OCI-LY1 (cell line): ENCODE data around the gene EXOC6.

Source experiments
- H2AFZ ChIP-seq: fragments of 200-600 bp; sonication (generic), shearing (Covaris generic); 2 replicates; pipeline ENCODE4 v1.6.0; 2014; ENCODE audit warnings: antibody characterized with exemption, mild to moderate bottlenecking, low read length
- H3F3A ChIP-seq: fragments of 200-600 bp; sonication (generic), shearing (Covaris generic); 2 replicates; pipeline ENCODE4 v1.6.0; 2014; ENCODE audit warnings: mild to moderate bottlenecking, antibody characterized with exemption, low read length, moderate library complexity; ENCODE audit not compliant: insufficient read depth
- H3K27ac ChIP-seq: fragments of 200-600 bp; sonication (generic); 2 replicates; pipeline ENCODE4 v1.5.1; 2014; ENCODE audit warnings: low read length, mixed run types, mild to moderate bottlenecking, low read depth; ENCODE audit not compliant: poor library complexity, severe bottlenecking
- H3K27me3 ChIP-seq: fragments of 200-600 bp; sonication (generic); 2 replicates; pipeline ENCODE4 v1.6.0; 2014; ENCODE audit warnings: antibody characterized with exemption, mild to moderate bottlenecking, low read length, moderate library complexity; ENCODE audit not compliant: insufficient read depth
- H3K36me3 ChIP-seq: fragments of 200-600 bp; sonication (generic); 2 replicates; pipeline ENCODE4 v1.6.1; 2014; ENCODE audit warnings: mild to moderate bottlenecking, antibody characterized with exemption, low read length, moderate library complexity, mixed read lengths; ENCODE audit not compliant: insufficient read depth
- H3K4me1 ChIP-seq: fragments of 200-600 bp; sonication (generic); 2 replicates; pipeline ENCODE4 v1.5.1; 2014; ENCODE audit warnings: mild to moderate bottlenecking, low read length, moderate library complexity; ENCODE audit not compliant: insufficient read depth, severe bottlenecking
- H3K4me2 ChIP-seq: fragments of 200-600 bp; sonication (generic), shearing (Covaris generic); 2 replicates; pipeline ENCODE4 v1.6.1; 2014; ENCODE audit warnings: low read length
- H3K4me3 ChIP-seq: fragments of 200-600 bp; sonication (generic); 2 replicates; pipeline ENCODE4 v1.5.1; 2014; ENCODE audit warnings: low read length, low read depth, mild to moderate bottlenecking, mixed read lengths; ENCODE audit not compliant: poor library complexity, severe bottlenecking
- H3K79me2 ChIP-seq: fragments of 200-600 bp; shearing (Covaris generic); 2 replicates; pipeline ENCODE4 v1.6.1; 2016; ENCODE audit warnings: mixed run types, low read length, mixed read lengths; ENCODE audit not compliant: insufficient read depth
- H3K9ac ChIP-seq: fragments of 200-600 bp; sonication (generic), shearing (Covaris generic); 2 replicates; pipeline ENCODE4 v1.6.1; 2014; ENCODE audit warnings: mild to moderate bottlenecking, low read length, mixed read lengths
- H3K9me2 ChIP-seq: fragments of 200-600 bp; sonication (generic), shearing (Covaris generic); 2 replicates; pipeline ENCODE4 v1.6.1; 2014; ENCODE audit warnings: low read depth, mild to moderate bottlenecking, low read length, mixed read lengths
- H3K9me3 ChIP-seq: fragments of 200-600 bp; shearing (Covaris generic); 2 replicates; pipeline ENCODE4 v1.6.1; 2014; ENCODE audit warnings: low read length, mixed read lengths
- H4K20me1 ChIP-seq: fragments of 200-600 bp; sonication (generic), shearing (Covaris generic); 2 replicates; pipeline ENCODE4 v1.6.0; 2016; ENCODE audit warnings: mild to moderate bottlenecking, low read length; ENCODE audit not compliant: insufficient read depth
- CTCF ChIP-seq: fragments of 200-600 bp; sonication (generic), shearing (Covaris generic); IDR thresholded peaks from 2 replicates; pipeline ENCODE4 v1.5.1; 2017; ENCODE audit warnings: mild to moderate bottlenecking, antibody characterized with exemption, low read length, moderate library complexity, mixed read lengths
- EZH2 ChIP-seq: fragments of 200-600 bp; sonication (generic), shearing (Covaris generic); IDR thresholded peaks from 2 replicates; pipeline ENCODE4 v1.8.0; 2017; ENCODE audit warnings: borderline replicate concordance, mixed run types, mild to moderate bottlenecking, antibody characterized with exemption, low read length, moderate library complexity, mixed read lengths

EXOC6 gene

GRCh38 chr10:92913973-92914372 lies 65.7 kb downstream of the EXOC6 start:
- H3K4me3 ChIP-seq: no peak overlapping the region
- no peak overlapping the region for H2AFZ ChIP-seq
- no peaks in the 10 kb centered on the region for H3K36me3 ChIP-seq
- H3K4me2 ChIP-seq: no peak overlapping the region
- H3K79me2 ChIP-seq: no peaks in the 10 kb centered on the region
- H3F3A ChIP-seq: no peaks in the 10 kb centered on the region
- no peaks in the 10 kb centered on the region for H3K27me3 ChIP-seq
- no peaks in the 10 kb centered on the region for H3K9me3 ChIP-seq
- TF ChIP-seq CTCF (no peak), EZH2 (no peak)
- H3K9me2 ChIP-seq: no peaks in the 10 kb centered on the region
- H3K4me1 ChIP-seq: no peaks in the 10 kb centered on the region
- no peak overlapping the region for H3K9ac ChIP-seq
- no peaks in the 10 kb centered on the region for H4K20me1 ChIP-seq
- H3K27ac ChIP-seq: no peak overlapping the region

GRCh38 chr10:92914478-92915325 lies 66.4 kb downstream of the EXOC6 start:
- H3K36me3 ChIP-seq: no peaks in the 10 kb centered on the region
- no peaks in the 10 kb centered on the region for H4K20me1 ChIP-seq
- H3K4me3 ChIP-seq: no peak overlapping the region
- H3K9me3 ChIP-seq: no peaks in the 10 kb centered on the region
- H2AFZ ChIP-seq: no peak overlapping the region
- H3K9ac ChIP-seq: no peak overlapping the region
- H3K27me3 ChIP-seq: no peaks in the 10 kb centered on the region
- no peaks in the 10 kb centered on the region for H3K79me2 ChIP-seq
- no peak overlapping the region for H3K4me2 ChIP-seq
- TF ChIP-seq EZH2: no peak
- TF ChIP-seq CTCF: peak; percentile 62
- H3F3A ChIP-seq: no peaks in the 10 kb centered on the region
- H3K27ac ChIP-seq: no peak overlapping the region
- H3K9me2 ChIP-seq: no peaks in the 10 kb centered on the region
- no peaks in the 10 kb centered on the region for H3K4me1 ChIP-seq

- no peaks in the 10 kb centered on the region for H3K4me1 ChIP-seq
- no peaks in the 10 kb centered on the region; the same call in 1 of the 2 replicates for H3K36me3 ChIP-seq
- no peaks in the 10 kb centered on the region for H3K9me2 ChIP-seq
- no peak for TF ChIP-seq CTCF
- TF ChIP-seq EZH2: no peak
- no peaks in the 10 kb centered on the region for H3K27me3 ChIP-seq
- H4K20me1 ChIP-seq: no peaks in the 10 kb centered on the region
- no peak overlapping the region for H3K4me2 ChIP-seq
- no peaks in the 10 kb centered on the region for H3K9me3 ChIP-seq
- H2AFZ ChIP-seq: no peak overlapping the region
- H3K27ac ChIP-seq: no peak overlapping the region
- H3F3A ChIP-seq: no peaks in the 10 kb centered on the region
- H3K79me2 ChIP-seq: no peaks in the 10 kb centered on the region
- H3K9ac ChIP-seq: no peak overlapping the region
- H3K4me3 ChIP-seq: no peak overlapping the region
These were observed 67.6 kb downstream of the EXOC6 start for GRCh38 chr10:92915892-92916291.
